K562 (cell line): ENCODE data around the gene RPL36AL. TPM values are rescaled to one million over a fixed set of nuclear protein-coding genes. Genes with fewer than 3 reads are reported as not detected.

ENCODE experiments used
- ATAC-seq: fragments of 200-7000 bp; cut with Tn5 transposase; 3 replicates; pipeline ENCODE4 v1.9.1; 2020; ENCODE audit warnings: moderate library complexity
- BruUV-seq: library from RNA; stranded (reverse); fragments of 400-500 nt; replicated peaks from 2 replicates; lab custom pipeline; 2021; lab: Mats Ljungman, UMichigan
- CTCF ChIA-PET: fragments of 300-600 bp; formaldehyde crosslinking; extraction: SDS; loops from one replicate; lab custom pipeline; 2021; ENCODE audit warnings: low intra/inter-chr PET ratio; lab: Yijun Ruan, JAX
- POLR2A ChIA-PET: fragments of 300-600, 350-650 bp; sonication (Branson Sonifier 250); formaldehyde crosslinking; extraction: SDS; loops from one replicate; lab custom pipeline; 2021; ENCODE audit warnings: antibody characterized with exemption, inconsistent platforms; lab: Yijun Ruan, JAX
- DNase-seq, 4 experiments: peaks; one replicate each; pipeline versions ENCODE4 v3.0.0 to v3.0.0-alpha.2; 2011 to 2018; ENCODE audit warnings: low spot score in 3 of 4, mixed read lengths in 3 of 4; ENCODE audit errors: extremely low read depth in 1 of 4
- FAIRE-seq: peaks from 2 replicates; lab custom pipeline; 2011; peaks lifted over from hg19 to GRCh38; lab: Jason Lieb, UNC
- H2AFZ ChIP-seq: 2 replicates; pipeline ENCODE4 v1.6.0; 2011; ENCODE audit warnings: low read depth, low read length, control low read depth, inconsistent platforms
- H3K27ac ChIP-seq: fragments of 200-600 bp; 3 replicates; pipeline ENCODE4 v1.8.0; 2011; ENCODE audit warnings: low read depth, mild to moderate bottlenecking, control low read depth, inconsistent platforms, low read length, moderate library complexity, mixed read lengths; ENCODE audit errors: extremely low read depth
- H3K27me3 ChIP-seq, 2 experiments: fragments of 300-600 bp in 1 of 2; 2 replicates in 1 of 2; 3 replicates in 1 of 2; pipeline versions ENCODE4 v1.6.0 to v1.8.0; 2011; ENCODE audit warnings: inconsistent platforms in 2 of 2, low read length in 2 of 2, mild to moderate bottlenecking in 1 of 2, mixed read lengths in 1 of 2, moderate library complexity in 1 of 2; ENCODE audit not compliant: control insufficient read depth in 2 of 2, insufficient read depth in 2 of 2
- H3K36me3 ChIP-seq: fragments of 300-600 bp; 3 replicates; pipeline ENCODE4 v1.8.0; 2011; ENCODE audit warnings: mild to moderate bottlenecking, low read length, inconsistent platforms; ENCODE audit not compliant: control insufficient read depth, insufficient read depth
- H3K4me1 ChIP-seq, 2 experiments: fragments of 200-600 bp in 1 of 2; replicated peaks in 1 of 2; 2 replicates in 1 of 2; 3 replicates in 1 of 2; pipeline versions ENCODE4 v1.5.1 to v1.8.0; 2011; ENCODE audit warnings: inconsistent platforms in 2 of 2, low read length in 2 of 2, mild to moderate bottlenecking in 1 of 2, mixed read lengths in 1 of 2, moderate library complexity in 1 of 2; ENCODE audit not compliant: control insufficient read depth in 2 of 2, insufficient read depth in 2 of 2
- H3K4me2 ChIP-seq: 2 replicates; pipeline ENCODE4 v1.6.1; 2011; ENCODE audit warnings: low read length, control low read depth, inconsistent platforms, mixed read lengths; ENCODE audit not compliant: insufficient read depth
- H3K4me3 ChIP-seq: fragments of 200-600 bp; sonication (generic), shearing (Covaris generic); 2 replicates; pipeline ENCODE4 v1.5.1; 2016; ENCODE audit warnings: control low read depth, inconsistent platforms
- H3K79me2 ChIP-seq: fragments of 200-600 bp; 3 replicates; pipeline ENCODE4 v1.8.0; 2011; ENCODE audit warnings: low read length, inconsistent platforms; ENCODE audit not compliant: control insufficient read depth, insufficient read depth
- H3K9ac ChIP-seq, 2 experiments: 2 replicates each; pipeline versions ENCODE4 v1.6.0 to v1.6.1; 2011; ENCODE audit warnings: low read depth in 2 of 2, low read length in 2 of 2, control low read depth in 1 of 2, inconsistent platforms in 1 of 2, mild to moderate bottlenecking in 1 of 2, mixed read lengths in 1 of 2; ENCODE audit not compliant: insufficient read depth in 1 of 2
- H3K9me1 ChIP-seq: one replicate; pipeline ENCODE4 v1.6.0; 2011; ENCODE audit warnings: inconsistent platforms, mild to moderate bottlenecking, low read length, moderate library complexity; ENCODE audit not compliant: control insufficient read depth, insufficient read depth
- H3K9me3 ChIP-seq: replicated peaks from 2 replicates; pipeline ENCODE4 v1.5.1; 2011; ENCODE audit warnings: low read depth, low read length, inconsistent platforms; ENCODE audit not compliant: control insufficient read depth, insufficient read depth
- H4K20me1 ChIP-seq: replicated peaks from 2 replicates; pipeline ENCODE4 v1.6.1; 2011; ENCODE audit warnings: low read length, inconsistent platforms, mixed read lengths; ENCODE audit not compliant: control insufficient read depth, insufficient read depth
- EHMT2 ChIP-seq: fragments of 450-650 bp; IDR thresholded peaks from 2 replicates; pipeline ENCODE4 v1.6.1; 2018; ENCODE audit warnings: antibody characterized with exemption
- EP300 ChIP-seq: IDR thresholded peaks from 2 replicates; pipeline ENCODE4 v1.6.1; 2012; ENCODE audit warnings: low read length, improper control_type of control experiment
- FOXK1 ChIP-seq: sonication (generic); formaldehyde crosslinking; IDR thresholded peaks from 2 replicates; pipeline ENCODE4 v1.8.0; 2022; ENCODE audit warnings: missing genetic modification reagents, mild to moderate bottlenecking, borderline replicate concordance
- GABPA ChIP-seq: fragments of 200-800 bp; sonication (Bioruptor generic); conservative IDR thresholded peaks from 2 replicates; pipeline ENCODE4 v1.6.1; 2016; ENCODE audit warnings: low read depth, missing genetic modification characterization, missing compliant biosample characterization
- KLF1 ChIP-seq: fragments of 450-650 bp; IDR thresholded peaks from 2 replicates; pipeline ENCODE4 v1.6.1; 2016; ENCODE audit warnings: missing genetic modification characterization, missing compliant biosample characterization
- POLR2A ChIP-seq: fragments of 450-650 bp; conservative IDR thresholded peaks from 2 replicates; pipeline ENCODE4 v1.6.1; 2016
- POLR2G ChIP-seq: fragments of 200-400 bp; formaldehyde crosslinking; IDR thresholded peaks from 2 replicates; pipeline ENCODE4 v1.6.1; 2017; ENCODE audit warnings: low read depth, mild to moderate bottlenecking, antibody characterized with exemption, low read length, moderate library complexity
- RAD51 ChIP-seq: fragments of 450-650 bp; IDR thresholded peaks from 2 replicates; pipeline ENCODE4 v1.7.1; 2016; ENCODE audit warnings: low read depth, mild to moderate bottlenecking, borderline replicate concordance
- RBFOX2 ChIP-seq: fragments of 200-400 bp; formaldehyde crosslinking; IDR thresholded peaks from 2 replicates; pipeline ENCODE4 v1.6.1; 2017; ENCODE audit warnings: low read depth, mild to moderate bottlenecking, low read length, moderate library complexity
- TGIF2 ChIP-seq: sonication (generic); formaldehyde crosslinking; IDR thresholded peaks from 2 replicates; pipeline ENCODE4 v1.8.1; 2022; ENCODE audit warnings: mild to moderate bottlenecking, missing genetic modification reagents, moderate library complexity
- TRIM24 ChIP-seq, 2 experiments: fragments of 450-650 bp; IDR thresholded peaks; 2 replicates each; pipeline ENCODE4 v1.6.1; 2016
- ZNF239 ChIP-seq: fragments of 250-450 bp; sonication (Bioruptor Pico); IDR thresholded peaks from 2 replicates; pipeline ENCODE4 v1.4.0; 2020; ENCODE audit warnings: mild to moderate bottlenecking
- ZNF311 ChIP-seq: fragments of 250-450 bp; sonication (Bioruptor Pico); IDR thresholded peaks from 2 replicates; pipeline ENCODE4 v1.4.0; 2020; ENCODE audit warnings: mild to moderate bottlenecking, moderate library complexity
- ZNF436 ChIP-seq: fragments of 250-450, 450-650 bp; sonication (Bioruptor Pico); formaldehyde crosslinking; IDR thresholded peaks from 2 replicates; pipeline ENCODE4 v1.7.0; 2020; ENCODE audit warnings: mild to moderate bottlenecking
- WGBS: fragments of 100-300 bp; shearing (Covaris generic); methylation state at CpG from one replicate; pipeline ENCODE4 v1.1.6; 2016; ENCODE audit warnings: low coverage, mixed read lengths; ENCODE audit not compliant: insufficient coverage; ENCODE audit errors: missing lambda C conversion rate; 5-methylcytosine and 5-hydroxymethylcytosine counted together
- in situ Hi-C: fragments of 300-500 bp; cut with MboI; formaldehyde crosslinking; loops from 4 replicates; pipeline ENCODE4 v1.15.0; 2018; ENCODE audit warnings: inconsistent platforms, mixed read lengths
- intact Hi-C: fragments of 100-400 bp; cut with micrococcal nuclease; formaldehyde crosslinking; loops from 2 replicates; pipeline ENCODE4 v1.14.2; 2022
- polyA plus RNA-seq, 8 experiments: library from polyadenylated mRNA; depleted of rRNA in 4 of 8; stranded (reverse) in 5 of 8; unstranded in 3 of 8; fragments of >200 nt; fragmentation: Nextera tagmentation in 2 of 8; fragmentation: Illumina TruSeq in 1 of 8; extraction: Ambion mirVana in 2 of 8; extraction: Trizol in 1 of 8; gene quantifications; 2 replicates each; pipeline versions ENCODE4 v1.2.1 to v1.2.3, GENCODE V29; 2011 to 2014; ENCODE audit warnings: inconsistent platforms in 1 of 8, missing spikeins in 1 of 8
- total RNA-seq, 7 experiments: library from RNA; depleted of rRNA in 6 of 7; stranded (reverse); fragments of >200 nt in 6 of 7; fragmentation: Illumina TruSeq in 2 of 7; extraction: Trizol in 2 of 7; gene quantifications; 2 replicates each; pipeline versions ENCODE4 v1.2.1 to v1.2.3, GENCODE V29; 2011 to 2021; ENCODE audit warnings: low replicate concordance in 1 of 7
- TF ChIP-seq, protein P1 (sequence below): fragments of 250-450 bp; sonication (Bioruptor Pico); IDR thresholded peaks from 2 replicates; pipeline ENCODE4 v1.8.0; 2022; ENCODE audit warnings: moderate library complexity, mild to moderate bottlenecking, inconsistent platforms
- TF ChIP-seq, protein P2 (sequence below): fragments of 250-450 bp; sonication (Bioruptor Pico); IDR thresholded peaks from 2 replicates; pipeline ENCODE4 v1.5.0; 2020; ENCODE audit warnings: mild to moderate bottlenecking, borderline replicate concordance
- TF ChIP-seq, protein P3 (sequence below): IDR thresholded peaks from 3 replicates; pipeline ENCODE4 v1.6.1; 2011; ENCODE audit warnings: borderline replicate concordance, mild to moderate bottlenecking, moderate library complexity; ENCODE audit not compliant: insufficient read length; ENCODE audit errors: extremely low read depth
- TF ChIP-seq, protein P4 (sequence below): fragments of 250-450 bp; sonication (Bioruptor Pico); IDR thresholded peaks from 2 replicates; pipeline ENCODE4 v1.4.0; 2020; ENCODE audit warnings: borderline replicate concordance

Gene RPL36AL
- total and polyA plus RNA-seq, 9 of the 15 experiments (the other 6 are each of a cell fraction or from before 2014, with no cell fraction given) = 146 to 674 (median 360) TPM

DNA sequence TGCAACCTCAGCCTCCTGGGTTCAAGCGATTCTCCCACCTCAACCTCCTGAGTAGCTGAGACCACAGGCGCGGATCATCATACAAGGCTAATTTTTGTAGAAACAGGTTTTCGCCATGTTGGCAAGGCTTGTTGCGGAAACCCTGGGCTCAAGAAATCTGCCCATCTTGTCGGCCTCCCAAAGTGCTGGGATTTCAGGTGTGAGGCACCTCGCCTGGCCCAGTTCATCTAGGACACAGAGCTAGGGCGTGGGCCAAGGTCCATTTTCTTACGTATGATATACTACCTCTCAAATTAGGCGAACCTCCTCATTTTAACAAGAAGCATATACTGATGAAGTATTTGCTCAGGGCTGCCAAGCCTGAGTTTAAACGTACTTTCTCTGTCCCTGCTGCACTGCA, 36.4 kb downstream of the RPL36AL start:
- Histone ChIP-seq H3K36me3 (peaks cover 45% of the 10 kb centered on the region), H4K20me1 (peaks cover 30% of the 10 kb centered on the region), H3K9me1 (no peaks in the 10 kb centered on the region), H3K9ac (peak overlapping the region; percentile 94 to 99), H3K27me3 (no peaks in the 10 kb centered on the region), H3K4me1 (peaks cover 12% of the 10 kb centered on the region in 2 experiments; a peak in 4 of 5 replicates), H3K4me2 (peak overlapping the region; percentile 94), H3K27ac (peak overlapping the region; percentile 65), H3K4me3 (peak overlapping the region; percentile 82), H2AFZ (no peak overlapping the region), H3K9me3 (no peaks in the 10 kb centered on the region), H3K79me2 (peaks cover 67% of the 10 kb centered on the region)
- no TSS peak for BruUV-seq
- in situ Hi-C loops = no loop called here
- ChIA-PET POLR2A (no interaction called here), CTCF (no interaction called here)
- no peak for ATAC-seq
- intact Hi-C loops = no loop called here
- no peak for FAIRE-seq
- no peak for DNase-seq
- 5% methylated on average over 10 of the region's 11 CpGs for WGBS
- peak; percentile 44; the same call in 1 of the 2 replicates for TF ChIP-seq POLR2G
- TF ChIP-seq ZNF436 = no peak
- TF ChIP-seq, protein P1, sequence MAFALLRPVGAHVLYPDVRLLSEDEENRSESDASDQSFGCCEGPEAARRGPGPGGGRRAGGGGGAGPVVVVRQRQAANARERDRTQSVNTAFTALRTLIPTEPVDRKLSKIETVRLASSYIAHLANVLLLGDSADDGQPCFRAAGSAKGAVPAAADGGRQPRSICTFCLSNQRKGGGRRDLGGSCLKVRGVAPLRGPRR = no peak
- no peak for TF ChIP-seq RAD51
- TF ChIP-seq RBFOX2 = peak; percentile 72
- TF ChIP-seq, protein P2, sequence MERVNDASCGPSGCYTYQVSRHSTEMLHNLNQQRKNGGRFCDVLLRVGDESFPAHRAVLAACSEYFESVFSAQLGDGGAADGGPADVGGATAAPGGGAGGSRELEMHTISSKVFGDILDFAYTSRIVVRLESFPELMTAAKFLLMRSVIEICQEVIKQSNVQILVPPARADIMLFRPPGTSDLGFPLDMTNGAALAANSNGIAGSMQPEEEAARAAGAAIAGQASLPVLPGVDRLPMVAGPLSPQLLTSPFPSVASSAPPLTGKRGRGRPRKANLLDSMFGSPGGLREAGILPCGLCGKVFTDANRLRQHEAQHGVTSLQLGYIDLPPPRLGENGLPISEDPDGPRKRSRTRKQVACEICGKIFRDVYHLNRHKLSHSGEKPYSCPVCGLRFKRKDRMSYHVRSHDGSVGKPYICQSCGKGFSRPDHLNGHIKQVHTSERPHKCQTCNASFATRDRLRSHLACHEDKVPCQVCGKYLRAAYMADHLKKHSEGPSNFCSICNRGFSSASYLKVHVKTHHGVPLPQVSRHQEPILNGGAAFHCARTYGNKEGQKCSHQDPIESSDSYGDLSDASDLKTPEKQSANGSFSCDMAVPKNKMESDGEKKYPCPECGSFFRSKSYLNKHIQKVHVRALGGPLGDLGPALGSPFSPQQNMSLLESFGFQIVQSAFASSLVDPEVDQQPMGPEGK = no peak
- no peak for TF ChIP-seq TRIM24 (IDR thresholded peaks at IDR 0.05)
- no peak for TF ChIP-seq KLF1 (tag)
- TF ChIP-seq, protein P3, sequence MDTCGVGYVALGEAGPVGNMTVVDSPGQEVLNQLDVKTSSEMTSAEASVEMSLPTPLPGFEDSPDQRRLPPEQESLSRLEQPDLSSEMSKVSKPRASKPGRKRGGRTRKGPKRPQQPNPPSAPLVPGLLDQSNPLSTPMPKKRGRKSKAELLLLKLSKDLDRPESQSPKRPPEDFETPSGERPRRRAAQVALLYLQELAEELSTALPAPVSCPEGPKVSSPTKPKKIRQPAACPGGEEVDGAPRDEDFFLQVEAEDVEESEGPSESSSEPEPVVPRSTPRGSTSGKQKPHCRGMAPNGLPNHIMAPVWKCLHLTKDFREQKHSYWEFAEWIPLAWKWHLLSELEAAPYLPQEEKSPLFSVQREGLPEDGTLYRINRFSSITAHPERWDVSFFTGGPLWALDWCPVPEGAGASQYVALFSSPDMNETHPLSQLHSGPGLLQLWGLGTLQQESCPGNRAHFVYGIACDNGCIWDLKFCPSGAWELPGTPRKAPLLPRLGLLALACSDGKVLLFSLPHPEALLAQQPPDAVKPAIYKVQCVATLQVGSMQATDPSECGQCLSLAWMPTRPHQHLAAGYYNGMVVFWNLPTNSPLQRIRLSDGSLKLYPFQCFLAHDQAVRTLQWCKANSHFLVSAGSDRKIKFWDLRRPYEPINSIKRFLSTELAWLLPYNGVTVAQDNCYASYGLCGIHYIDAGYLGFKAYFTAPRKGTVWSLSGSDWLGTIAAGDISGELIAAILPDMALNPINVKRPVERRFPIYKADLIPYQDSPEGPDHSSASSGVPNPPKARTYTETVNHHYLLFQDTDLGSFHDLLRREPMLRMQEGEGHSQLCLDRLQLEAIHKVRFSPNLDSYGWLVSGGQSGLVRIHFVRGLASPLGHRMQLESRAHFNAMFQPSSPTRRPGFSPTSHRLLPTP = no peak
- TF ChIP-seq ZNF239 (CRISPR knock-in tag) = no peak
- TF ChIP-seq ZNF311 (CRISPR knock-in tag) = no peak
- TF ChIP-seq, protein P4, sequence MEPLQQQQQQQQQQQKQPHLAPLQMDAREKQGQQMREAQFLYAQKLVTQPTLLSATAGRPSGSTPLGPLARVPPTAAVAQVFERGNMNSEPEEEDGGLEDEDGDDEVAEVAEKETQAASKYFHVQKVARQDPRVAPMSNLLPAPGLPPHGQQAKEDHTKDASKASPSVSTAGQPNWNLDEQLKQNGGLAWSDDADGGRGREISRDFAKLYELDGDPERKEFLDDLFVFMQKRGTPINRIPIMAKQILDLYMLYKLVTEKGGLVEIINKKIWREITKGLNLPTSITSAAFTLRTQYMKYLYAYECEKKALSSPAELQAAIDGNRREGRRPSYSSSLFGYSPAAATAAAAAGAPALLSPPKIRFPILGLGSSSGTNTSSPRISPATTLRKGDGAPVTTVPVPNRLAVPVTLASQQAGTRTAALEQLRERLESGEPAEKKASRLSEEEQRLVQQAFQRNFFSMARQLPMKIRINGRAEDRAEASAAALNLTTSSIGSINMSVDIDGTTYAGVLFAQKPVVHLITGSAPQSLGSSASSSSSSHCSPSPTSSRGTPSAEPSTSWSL (CRISPR knock-in tag) = no peak
- TF ChIP-seq GABPA (tag) = no peak
- no peak for TF ChIP-seq EHMT2
- TF ChIP-seq FOXK1 (CRISPR knock-in tag) = no peak
- TF ChIP-seq EP300 = no peak
- TF ChIP-seq POLR2A = 0 out of 2 replicates have a peak, but pooled peaks have one; percentile 22
- no peak for TF ChIP-seq TGIF2 (CRISPR knock-in tag)
